ENCODE results near the gene TMEM233.

DNA sequence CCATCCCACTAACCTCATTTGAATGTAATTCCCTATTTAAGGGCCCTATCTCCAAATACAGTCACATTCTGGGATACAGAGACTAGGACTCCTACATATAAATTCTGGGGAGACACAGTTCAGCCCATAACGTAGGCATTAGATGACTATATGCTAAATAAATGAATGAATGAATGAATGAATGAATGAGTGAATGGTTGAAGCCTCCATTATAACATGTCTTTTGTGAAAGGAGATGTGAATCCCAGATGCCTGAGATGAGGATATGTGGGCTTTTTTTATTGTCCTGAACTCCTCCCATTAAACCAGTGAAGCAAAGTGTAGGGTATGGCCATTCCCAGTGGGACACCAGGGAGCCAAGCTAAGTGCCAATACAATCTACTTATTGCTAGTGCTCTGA, 20.5 kb upstream of the TMEM233 start:
- no peak for TF ChIP-seq POLR2AphosphoS5 (IDR thresholded peaks at IDR 0.05)
- TF ChIP-seq, protein P1, sequence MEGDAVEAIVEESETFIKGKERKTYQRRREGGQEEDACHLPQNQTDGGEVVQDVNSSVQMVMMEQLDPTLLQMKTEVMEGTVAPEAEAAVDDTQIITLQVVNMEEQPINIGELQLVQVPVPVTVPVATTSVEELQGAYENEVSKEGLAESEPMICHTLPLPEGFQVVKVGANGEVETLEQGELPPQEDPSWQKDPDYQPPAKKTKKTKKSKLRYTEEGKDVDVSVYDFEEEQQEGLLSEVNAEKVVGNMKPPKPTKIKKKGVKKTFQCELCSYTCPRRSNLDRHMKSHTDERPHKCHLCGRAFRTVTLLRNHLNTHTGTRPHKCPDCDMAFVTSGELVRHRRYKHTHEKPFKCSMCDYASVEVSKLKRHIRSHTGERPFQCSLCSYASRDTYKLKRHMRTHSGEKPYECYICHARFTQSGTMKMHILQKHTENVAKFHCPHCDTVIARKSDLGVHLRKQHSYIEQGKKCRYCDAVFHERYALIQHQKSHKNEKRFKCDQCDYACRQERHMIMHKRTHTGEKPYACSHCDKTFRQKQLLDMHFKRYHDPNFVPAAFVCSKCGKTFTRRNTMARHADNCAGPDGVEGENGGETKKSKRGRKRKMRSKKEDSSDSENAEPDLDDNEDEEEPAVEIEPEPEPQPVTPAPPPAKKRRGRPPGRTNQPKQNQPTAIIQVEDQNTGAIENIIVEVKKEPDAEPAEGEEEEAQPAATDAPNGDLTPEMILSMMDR (IDR thresholded peaks at IDR 0.05) = no peak
